HG03354 (cell line): ENCODE results near the gene GRM7.
"Not testable (repeated sequence)": the region's sequence is repeated elsewhere in the genome, so short reads cannot be mapped to it uniquely, and the experiment has no call there.

ENCODE experiments used
- ATAC-seq: cut with Tn5 transposase; IDR thresholded peaks from one replicate; pipeline ENCODE4 v1.9.1; 2021; ENCODE audit warnings: mild to moderate bottlenecking; ENCODE audit not compliant: unreplicated experiment, poor library complexity, severe bottlenecking

GRM7 gene

GRCh38 chr3:6860954-6861624 is at the start of gene GRM7:
Gene GRM7, plus strand, starts transcription at chr3:6861115.
- no peak for ATAC-seq

GRCh38 chr3:6821411-6821810 is 39.5 kb upstream of the GRM7 start:
- no peak for ATAC-seq

- no peak for ATAC-seq
These were observed 35.4 kb upstream of the GRM7 start for GRCh38 chr3:6825524-6825923.

- no peak for ATAC-seq
These were observed 33.5 kb upstream of the GRM7 start for GRCh38 chr3:6827453-6827852.

GRCh38 chr3:6844723-6845122 is 16.2 kb upstream of the GRM7 start:
- ATAC-seq: no peak

GRCh38 chr3:6854184-6854583 is 6.7 kb upstream of the GRM7 start:
- no peak for ATAC-seq

GRCh38 chr3:6857510-6857909 is 3.4 kb upstream of the GRM7 start:
- no peak for ATAC-seq

GRCh38 chr3:6860149-6860953 is 564 bp upstream of the GRM7 start:
- no peak for ATAC-seq

- no peak for ATAC-seq
These were observed 698 bp downstream of the GRM7 start for GRCh38 chr3:6861625-6862000.

- ATAC-seq: no peak
These were observed 1.3 kb downstream of the GRM7 start for GRCh38 chr3:6862041-6862879.

GRCh38 chr3:6862880-6863195 is 1.9 kb downstream of the GRM7 start:
- ATAC-seq: no peak

GRCh38 chr3:6867269-6867668 is 6.4 kb downstream of the GRM7 start:
- ATAC-seq: no peak

GRCh38 chr3:6878731-6879130 is 17.8 kb downstream of the GRM7 start:
- no peak for ATAC-seq

GRCh38 chr3:6912240-6912639 is 51.3 kb downstream of the GRM7 start:
- no peak for ATAC-seq

- ATAC-seq: no peak
These were observed 55.0 kb downstream of the GRM7 start for GRCh38 chr3:6915898-6916297.

- ATAC-seq: no peak
These were observed 60.2 kb downstream of the GRM7 start for GRCh38 chr3:6921066-6921465.

GRCh38 chr3:6921876-6922275 is 61.0 kb downstream of the GRM7 start:
- ATAC-seq: no peak

- ATAC-seq: no peak
These were observed 67.1 kb downstream of the GRM7 start for GRCh38 chr3:6928064-6928463.

- ATAC-seq: no peak
These were observed 69.0 kb downstream of the GRM7 start for GRCh38 chr3:6929918-6930317.

- ATAC-seq: not testable (repeated sequence)
These were observed 74.5 kb downstream of the GRM7 start for GRCh38 chr3:6935418-6935817.

GRCh38 chr3:6935970-6936369 is 75.1 kb downstream of the GRM7 start:
- no peak for ATAC-seq
